ENCODE results near the gene NRBF2.
A peak's percentile ranks its signal among the peaks of the same experiment; 100 is the strongest.
"Not testable (repeated sequence)": the region's sequence is repeated elsewhere in the genome, so short reads cannot be mapped to it uniquely, and the experiment has no call there.

The NRBF2 gene

DNA sequence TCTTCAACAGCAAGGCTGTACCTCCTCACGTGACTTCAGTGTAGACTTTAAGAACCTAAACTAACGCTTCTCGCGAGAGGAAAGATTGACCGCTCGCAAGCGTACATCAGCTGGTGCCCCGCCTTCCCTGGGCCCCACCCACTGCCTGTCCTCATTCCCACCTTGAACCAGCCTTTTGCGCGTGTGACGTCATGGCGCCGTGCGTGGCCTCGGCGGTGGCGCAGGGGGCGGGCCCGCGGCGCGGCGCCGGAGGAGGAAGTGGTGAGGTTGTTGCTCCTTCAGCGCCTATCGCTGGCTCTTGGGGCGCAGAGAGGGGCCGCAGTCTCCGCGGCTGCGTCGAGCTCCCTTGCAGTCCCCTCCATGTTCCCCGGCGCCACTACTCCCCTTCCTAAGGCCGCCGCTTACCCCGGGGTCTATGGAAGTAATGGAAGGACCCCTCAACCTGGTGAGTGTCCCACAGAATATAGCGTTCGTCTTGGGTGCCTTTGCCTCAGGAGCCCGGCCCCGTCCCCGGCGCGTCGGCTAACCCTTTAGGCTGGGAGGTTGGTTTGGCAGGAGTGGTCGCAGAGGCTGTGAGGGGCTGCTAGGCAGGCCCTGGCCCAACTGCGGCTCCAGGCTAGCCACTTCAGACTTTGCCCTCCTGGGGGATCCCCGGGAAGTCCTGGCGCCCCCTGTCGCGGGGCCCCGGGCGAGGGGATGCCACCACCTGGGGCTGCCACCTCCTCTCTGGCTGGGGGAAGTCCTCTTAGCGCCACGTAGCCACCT, at the start of gene NRBF2:
Gene NRBF2 (plus strand): TSS at position 273 of the 765 bp plus-strand sequence. CDS start 143 bp downstream, at position 416.
- peak; percentile 91 to 97 (median 96) for DNase-seq

DNA sequence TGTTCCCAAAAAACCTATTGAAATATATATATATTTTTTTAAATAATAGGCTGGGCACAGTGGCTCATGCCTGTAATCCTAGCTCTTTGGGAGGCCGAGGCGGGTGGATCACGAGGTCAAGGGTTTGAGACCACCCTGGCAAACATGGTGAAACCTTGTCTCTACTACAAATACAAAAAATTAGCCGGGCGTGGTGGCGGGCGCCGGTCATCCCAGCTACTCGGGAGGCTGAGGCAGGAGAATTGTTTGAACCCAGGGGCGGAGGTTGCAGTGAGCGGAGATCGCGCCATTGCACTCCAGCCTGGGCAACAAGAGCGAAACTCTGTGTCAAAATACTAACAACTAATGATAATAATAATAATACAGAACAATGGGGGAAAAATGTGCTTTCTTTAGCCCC, 49.7 kb upstream of the NRBF2 start:
- not testable (repeated sequence) for DNase-seq

DNA sequence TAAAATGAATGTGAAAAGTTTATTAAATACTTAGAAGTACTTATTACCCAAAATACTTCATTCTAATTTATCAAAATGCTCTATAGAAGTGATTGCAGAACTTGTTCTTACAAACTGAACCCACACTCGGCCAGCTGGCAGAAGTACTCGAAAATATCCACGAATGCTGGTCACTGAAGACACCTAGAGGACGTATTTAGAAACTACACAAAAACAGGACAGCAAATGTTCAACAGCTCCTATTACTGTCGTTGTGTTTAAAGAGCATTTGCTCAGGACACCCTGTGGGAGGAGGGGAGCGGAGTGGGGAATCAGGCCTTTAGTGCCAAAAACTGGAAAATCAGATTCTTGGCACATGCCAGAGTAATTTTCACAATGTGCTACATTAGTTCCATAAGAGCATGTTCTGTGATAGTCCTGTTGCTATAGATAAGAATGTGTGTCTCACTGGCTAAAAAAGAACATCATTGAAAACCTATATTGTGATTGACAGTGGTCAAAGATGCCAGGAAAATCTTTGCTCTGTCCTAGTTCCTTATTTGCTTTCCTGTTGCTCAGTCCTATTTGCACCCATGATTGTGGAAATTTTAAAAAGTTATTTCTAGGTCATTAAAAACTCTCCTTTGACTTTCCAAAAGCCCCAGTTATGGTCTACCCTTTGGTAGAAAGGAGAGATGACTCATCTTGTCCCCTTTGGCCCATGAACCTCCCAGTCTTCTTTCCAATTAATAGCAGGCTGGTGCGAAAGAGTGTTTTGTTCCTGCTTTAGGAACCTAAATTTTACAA, 49.0 kb upstream of the NRBF2 start:
- peak; percentile 1 to 60 (median 10) for DNase-seq

DNA sequence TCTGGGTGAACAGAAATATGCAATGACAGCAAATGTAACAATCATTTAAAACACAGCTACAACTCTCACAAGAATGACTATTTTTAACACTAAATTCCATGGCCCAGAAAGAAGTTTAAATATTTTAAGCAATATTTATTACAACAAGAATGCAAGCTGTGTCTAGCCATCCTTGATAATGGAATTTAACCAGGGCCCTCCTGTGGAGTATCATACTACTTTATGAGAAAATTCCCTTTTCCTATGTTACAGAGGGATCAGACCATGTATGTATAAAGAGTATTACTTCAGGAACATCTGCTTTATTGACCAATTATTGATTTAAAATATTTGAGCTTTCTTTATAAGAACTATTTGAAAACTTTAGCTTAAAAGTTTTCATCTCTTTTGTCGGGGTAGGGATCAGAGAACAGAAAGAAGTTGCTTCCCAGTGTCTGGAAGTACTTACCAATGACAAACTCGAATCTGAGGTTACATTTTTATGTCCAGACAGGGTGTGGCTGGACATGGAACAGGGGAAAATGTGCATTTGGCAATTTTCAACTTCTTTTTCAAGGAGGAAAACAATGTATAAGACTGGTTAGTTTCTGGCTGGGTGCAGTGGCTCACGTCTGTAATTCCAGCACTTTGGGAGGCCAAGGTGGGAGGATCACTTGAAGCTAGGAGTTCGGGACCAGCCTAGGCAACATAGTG, 48.3 kb upstream of the NRBF2 start:
- DNase-seq: no peak

DNA sequence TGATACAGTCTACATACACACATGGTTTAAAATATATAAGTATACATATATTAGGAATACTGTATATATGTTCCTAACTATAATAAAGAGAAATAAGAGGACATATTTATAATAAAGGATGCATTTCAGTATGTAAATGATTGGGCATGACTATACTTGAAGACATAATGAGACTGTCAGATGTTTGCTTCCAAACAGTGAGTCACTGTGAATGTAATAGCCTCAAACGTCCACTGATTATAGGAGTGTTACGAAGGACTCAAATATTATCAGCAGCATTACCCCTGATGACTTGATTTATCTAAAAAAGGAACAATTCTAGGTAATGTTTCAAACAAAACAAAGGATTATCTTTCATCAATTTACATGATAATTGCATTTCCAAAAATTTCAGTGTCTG, 39.9 kb upstream of the NRBF2 start:
- DNase-seq: no peak

DNA sequence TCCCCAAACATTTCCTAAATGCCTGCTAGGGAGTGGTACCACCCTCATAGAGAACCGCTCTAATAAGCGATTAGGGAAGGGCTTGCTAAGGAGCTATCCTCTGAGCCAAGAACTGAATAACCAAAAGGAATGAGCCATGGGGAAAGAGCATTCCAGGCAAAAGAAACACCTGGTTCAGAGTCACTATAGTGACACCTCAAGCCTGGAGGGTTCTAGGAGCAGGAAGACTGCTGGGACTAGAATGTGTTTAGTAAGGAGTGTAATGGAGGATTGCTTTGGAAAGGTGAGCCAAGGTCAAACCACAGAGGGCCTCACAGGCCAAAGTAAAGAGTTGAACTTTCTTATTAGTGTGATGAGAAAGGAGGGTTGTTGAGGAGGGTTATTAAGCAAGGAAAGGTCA, 38.7 kb upstream of the NRBF2 start:
- no peak for DNase-seq

DNA sequence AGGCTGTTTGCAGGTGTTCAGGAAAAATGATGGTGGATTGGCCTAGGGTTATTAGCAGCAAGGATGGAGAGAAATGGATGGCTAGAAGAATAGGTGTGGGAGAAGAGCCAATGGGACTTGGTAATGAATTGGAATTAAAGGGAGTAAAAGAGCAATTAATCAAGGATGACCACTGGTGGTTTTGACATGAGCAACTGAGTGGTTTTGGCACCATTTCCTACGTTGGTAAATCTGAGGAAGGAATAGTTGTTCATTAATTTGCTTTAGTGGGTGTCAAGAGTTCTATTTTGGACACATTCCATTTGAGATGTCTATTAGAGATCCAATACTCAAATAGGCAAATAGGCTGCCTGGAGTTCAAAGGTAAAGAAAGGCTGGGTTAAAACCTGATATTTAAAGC, 38.2 kb upstream of the NRBF2 start:
- DNase-seq: no peak

DNA sequence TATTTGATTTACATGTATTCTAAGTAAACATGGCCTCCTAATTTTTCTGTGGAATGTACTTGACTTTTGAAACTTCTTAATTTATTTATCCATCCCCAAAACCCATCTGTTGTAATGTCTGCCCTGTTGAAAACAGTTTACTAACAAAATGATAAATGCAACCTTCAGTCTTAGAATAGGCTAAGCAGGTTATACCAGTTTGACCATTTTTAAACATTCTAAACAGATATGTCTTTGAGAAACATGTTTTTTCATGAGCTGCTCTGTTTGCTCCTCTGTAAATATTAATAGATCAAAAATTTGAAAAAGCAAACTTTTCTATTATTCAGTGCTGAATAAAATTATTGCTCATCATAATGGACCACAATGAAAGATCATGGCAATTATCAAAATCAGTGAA, 33.4 kb upstream of the NRBF2 start:
- no peak for DNase-seq

DNA sequence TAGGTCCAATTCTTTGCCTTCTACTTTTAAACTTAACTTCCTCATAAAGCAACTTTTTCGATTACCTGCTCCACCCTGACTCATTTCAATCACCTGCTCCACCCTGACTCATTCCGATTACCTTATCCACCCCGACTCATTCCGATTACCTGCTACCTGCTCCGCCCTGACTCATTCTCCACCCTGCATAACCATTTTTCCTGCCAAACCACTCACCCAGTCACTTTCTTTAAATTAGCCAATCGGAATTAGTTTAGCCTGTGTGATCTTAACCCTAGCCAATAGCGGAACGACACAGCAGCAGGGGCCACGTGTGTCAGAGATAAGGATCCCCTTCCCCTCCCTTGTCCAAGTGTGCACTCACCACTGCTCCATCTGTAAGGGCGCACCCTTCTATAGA, 32.0 kb upstream of the NRBF2 start:
- DNase-seq: not testable (repeated sequence)

DNA sequence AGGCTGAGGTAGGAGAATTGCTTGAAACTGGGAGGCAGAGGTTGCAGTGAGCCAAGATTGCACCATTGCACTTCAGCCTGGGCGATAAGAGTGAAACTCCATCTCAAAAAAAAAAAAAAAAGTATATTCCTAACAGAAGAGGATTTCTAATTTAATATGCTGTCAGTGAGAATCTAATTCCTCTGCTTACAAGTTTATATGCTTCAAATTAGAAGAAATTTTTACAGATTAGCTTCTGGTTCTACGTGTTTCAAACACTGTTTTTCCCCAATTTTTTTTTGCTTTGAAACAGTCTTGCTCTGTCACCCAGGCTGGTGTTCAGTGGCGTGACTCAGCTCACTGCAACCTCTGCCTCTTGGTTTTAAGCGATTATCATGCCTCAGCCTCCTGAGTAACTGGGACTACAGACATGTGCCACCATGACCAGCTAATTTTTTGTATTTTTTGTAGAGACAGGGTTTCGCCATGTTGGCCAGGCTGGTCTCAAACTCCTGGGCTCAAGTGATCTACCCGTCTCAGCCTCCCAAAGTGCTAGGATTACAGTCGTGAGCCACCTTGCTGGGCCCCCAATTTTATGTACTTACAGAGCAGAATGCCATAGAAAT, 30.7 kb upstream of the NRBF2 start:
- DNase-seq: not testable (repeated sequence)

DNA sequence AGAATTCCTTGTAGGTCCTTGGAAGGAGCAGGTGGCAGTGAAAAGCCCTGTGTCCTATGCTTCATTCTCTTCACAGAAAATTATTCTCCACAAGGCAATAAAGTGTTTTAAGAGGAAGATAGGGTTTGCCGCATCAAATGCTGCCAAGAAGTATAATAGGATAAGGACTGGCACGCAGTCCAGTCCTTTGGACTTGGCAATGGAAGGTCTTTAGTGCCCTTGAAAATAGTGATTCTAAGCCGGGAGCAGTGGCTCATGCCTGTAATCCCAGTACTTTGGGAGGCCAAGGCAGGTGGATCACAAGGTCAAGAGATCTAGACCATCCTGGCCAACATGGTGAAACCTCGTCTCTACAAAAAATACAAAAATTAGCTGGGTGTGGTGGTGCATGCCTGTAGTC, 29.9 kb upstream of the NRBF2 start:
- not testable (repeated sequence) for DNase-seq

DNA sequence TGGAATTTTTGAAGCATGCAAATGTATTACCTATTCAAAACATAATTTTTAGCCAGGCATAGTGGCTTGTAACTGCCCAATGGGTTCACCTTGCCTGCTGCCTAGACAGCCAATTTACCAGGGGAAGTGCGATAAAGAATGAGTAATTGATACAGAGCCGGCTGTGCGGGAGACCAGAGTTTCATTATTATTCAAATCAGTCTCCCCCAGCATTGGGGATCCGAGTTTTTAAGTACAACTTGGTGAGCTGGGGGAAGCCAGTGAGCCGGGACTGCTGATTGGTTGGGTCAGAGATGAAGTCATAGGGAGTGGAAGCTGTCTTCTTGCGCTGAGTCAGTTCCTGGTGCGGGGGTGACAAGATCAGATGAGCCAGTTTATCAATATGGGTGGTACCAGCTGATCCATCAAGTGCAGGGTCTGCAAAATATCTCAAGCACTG, 29.1 kb upstream of the NRBF2 start:
- DNase-seq: no peak

DNA sequence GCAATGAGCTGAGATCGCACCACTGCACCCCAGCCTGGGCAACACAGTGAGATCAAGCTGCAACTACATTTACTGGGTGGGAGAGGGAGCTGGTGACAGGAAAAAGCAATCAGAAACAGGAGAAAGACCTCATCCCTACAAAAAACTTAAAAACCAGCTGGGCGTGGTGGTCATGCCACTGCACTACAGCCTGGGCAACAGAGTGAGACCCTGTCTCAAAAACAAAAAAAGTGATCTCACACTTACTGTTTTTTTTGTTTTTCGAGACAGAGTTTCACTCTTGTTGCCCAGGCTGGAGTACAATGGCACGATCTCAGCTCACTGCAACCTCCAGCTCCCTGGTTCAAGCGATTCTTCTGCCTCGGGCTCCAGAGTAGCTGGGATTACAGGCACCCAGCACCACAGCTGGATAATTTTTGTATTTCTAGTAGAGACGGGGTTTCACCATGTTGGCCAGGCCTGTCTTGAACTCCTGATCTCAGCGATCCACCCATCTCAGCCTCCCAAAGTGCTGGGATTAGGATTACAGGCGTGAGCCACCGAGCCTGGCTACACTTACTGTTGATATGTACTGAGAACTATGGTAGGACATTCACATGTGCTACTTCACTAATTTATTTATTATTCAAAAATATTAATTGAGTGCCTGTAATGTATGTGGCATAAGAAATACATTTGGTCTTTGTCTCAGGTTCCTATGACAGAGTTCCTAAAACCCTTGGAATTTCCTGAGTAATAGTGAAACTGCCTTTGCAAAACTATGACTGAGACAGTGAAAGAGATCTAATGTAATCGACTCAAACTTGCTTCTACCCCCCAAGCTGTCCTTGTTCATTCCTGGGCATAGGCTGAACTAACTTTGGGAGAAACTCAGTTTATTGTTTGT, 27.7 kb upstream of the NRBF2 start:
- no peak for DNase-seq

DNA sequence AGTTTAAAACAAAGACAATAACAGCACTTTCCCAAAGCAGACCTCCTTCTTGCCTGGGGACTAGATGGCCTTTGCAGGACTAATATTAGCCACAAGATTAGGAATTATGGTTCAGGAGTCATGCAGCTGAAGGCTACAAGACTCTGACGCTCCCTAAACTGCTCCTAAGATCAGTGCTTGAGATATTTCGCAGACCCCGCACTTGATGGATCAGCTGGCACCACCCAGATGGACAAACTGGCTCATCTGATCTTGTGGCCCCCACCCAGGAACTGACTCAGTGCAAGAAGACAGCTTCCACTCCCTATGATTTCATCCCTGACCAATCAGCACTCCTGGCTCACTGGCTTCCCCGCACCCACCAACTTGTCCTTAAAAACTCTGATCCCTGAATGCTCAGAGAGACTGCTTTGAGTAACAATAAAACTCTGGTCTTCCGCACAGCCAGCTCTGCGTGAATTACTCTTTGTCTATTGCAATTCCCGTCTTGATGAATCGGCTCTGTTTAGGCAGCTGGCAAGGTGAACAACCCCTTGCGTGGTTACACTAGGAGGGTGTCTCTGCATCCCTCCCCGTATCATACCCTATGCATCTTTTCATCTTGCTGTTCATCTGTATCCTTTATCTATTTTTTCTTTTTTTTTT, 26.9 kb upstream of the NRBF2 start:
- DNase-seq: no peak

DNA sequence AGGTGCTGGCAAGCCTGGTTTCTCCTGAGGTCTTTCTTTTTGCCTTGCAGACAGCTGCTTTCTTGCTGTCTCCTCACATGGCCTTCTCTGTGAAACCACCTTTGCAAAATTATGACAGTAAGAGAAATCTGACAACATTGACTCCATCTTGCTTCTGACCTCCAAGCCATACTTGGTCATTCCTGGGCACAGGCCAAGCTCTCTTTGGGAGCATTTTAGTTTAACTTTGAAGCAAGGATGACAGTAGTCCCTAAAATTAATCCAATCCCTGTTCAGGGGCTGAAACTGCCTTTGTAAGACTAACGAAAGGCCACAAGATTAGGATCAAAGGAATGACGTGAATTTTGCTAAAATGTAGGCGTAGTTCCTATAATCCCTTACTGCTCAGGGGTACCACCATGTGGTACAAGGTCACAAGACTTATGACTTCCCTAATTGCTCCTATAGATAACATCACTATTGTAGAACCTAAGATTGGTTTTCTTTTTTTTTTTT, 25.1 kb upstream of the NRBF2 start:
- no peak for DNase-seq

DNA sequence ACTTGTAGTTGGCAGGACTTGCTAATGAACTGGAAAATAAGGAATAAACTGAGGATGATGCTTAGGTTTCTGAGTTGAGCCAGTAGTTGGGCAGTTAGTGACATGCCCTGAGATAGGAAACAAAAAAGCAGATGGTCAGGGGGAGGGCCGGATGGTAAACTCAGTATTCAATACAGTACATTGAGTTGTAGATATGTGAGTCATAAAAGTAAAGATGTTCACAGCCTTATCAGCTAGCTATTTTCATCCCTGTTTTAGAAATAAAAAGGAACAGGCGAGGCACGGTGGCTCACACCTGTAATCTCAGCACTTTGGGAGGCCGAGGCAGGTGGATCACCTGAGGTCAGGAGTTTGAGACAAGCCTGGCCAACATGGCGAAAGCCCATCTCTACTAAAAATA, 22.2 kb upstream of the NRBF2 start:
- no peak for DNase-seq

DNA sequence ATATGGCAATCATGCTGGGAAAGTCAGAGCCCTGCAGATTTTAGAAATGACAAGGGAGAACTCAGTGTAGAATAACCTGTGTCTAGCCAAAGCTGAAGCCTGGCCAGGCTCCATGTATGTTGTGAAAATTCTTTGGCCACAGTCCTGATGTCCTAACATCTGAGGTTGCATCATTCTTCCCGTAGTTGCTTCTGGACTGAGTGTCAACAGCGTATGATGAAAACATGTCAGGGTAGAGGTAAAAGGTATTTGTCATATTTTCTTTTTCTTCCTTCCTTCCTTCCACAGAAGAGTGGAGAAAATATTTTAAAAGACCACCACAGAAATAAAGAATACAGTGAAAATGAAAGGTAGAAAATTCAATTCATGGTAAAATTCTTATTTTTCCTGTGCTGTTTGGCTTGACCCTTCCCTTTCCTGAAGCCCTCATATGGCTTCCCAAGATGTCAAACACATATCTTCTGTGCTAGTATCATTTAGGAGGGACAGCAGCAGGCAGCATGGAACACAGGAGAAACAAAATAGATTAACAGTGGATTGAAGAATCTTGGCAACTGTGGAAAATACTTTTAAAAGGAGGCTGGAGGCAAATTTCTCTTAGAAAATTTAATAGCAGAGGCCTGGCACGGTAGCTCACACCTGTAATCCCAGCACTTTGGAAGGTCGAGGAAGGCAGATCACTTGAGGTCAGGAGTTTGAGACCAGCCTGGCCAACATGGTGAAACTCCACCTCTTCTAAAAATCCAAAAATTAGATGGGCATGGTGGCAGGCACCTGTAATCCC, 18.9 kb upstream of the NRBF2 start:
- DNase-seq: no peak

DNA sequence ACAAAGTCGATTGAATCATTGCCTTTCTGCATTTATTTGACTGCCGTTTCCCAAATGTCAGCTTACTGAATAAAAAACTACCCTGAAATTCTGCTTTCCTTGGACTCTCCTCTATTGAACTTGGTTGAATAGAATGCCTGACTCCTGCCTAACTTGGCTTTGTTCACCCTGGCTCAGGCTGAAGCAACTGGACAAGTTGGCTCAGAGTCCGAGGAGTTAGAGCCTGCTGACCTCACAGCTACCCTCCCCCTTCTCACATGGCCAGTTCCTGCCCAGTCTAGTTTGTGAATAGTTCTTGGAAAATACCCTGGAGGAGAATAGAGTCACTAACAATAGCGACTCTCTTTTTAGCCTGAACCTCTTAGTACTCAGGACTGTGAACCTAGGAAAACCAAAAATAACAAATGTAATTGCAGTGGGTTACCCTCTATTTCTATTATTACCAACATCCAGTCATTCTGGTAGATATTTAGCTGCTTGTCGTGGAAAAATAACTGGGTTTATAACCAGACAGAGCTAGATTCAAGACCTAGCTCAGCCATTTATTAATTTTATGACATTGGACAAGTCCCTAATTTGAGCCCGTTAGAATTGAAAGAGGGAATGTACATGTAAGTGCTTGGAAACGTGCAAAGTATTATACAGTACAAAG, 17.3 kb upstream of the NRBF2 start:
- DNase-seq: no peak

DNA sequence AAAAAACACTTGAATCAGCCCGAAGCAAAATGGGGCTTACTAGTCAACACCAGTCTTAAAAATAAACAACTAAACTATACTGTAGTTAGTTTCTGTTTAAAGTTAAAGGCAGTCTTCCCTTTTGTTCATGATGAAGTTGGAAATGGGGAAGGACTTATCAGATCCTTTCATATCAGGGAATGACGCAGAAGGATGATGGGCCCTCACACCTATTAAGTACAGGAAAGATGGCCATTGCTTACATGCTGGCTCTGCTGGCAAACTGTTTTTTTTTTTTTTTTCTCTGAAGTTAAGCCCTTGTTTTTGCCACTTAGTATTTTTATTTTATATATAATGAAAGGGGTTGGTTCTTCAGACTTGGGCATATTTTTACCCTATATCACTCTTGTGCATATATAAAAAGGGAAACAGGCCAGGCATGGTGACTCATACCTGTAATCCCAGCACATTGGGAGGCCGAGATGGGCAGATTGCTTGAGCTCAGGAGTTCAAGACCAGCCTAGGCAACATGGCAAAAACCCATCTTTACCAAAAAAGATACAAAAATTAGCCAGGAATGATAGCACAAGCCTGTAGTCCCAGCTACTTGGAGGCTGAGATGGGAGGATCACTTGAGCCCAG, 16.6 kb upstream of the NRBF2 start:
- DNase-seq: no peak

DNA sequence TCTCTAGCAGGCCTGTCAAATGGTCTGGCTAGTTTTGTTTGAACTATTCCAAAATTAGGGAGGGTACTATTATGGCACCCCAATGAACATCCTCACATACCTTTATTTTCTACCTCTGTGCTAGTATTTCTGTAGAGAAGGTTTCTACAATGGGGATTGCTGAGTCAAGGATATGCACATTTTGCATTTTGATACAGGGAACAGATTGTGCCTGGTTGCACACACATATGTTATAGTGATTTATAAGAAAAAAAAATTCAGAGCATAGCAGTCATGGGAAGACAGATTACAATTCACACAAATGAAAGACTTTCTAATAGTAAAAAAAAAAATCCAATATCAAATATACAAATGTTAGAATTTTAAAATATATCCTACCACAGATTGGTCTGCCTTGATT, 14.1 kb upstream of the NRBF2 start:
- DNase-seq: no peak
